Posterior cingulate gyrus (tissue), 11 donors: ENCODE data around the gene BAG1.

Source experiments
- DNase-seq, 10 donors: peaks; one replicate each; pipeline versions ENCODE4 v3.0.0 to v3.0.0-alpha.2; 2020 to 2021; ENCODE audit warnings: mixed read lengths in 3 of 10
- intact Hi-C: fragments of 100-400 bp; cut with DNase I; formaldehyde crosslinking; loops from one replicate; pipeline ENCODE4 v1.15.1; 2023

Gene BAG1

GRCh38 chr9:33223696-33224095, 40.8 kb downstream of the BAG1 start:
- intact Hi-C loops, result loop anchor here (10.0 kb wide), 1 partner anchor 79 kb away; no protein-coding TSS in a partner anchor
- DNase-seq, result no peak

- intact Hi-C loops, result loop anchor here (10.0 kb wide), 1 partner anchor 77 kb away; no protein-coding TSS in a partner anchor
- DNase-seq, result no peak
Observed at GRCh38 chr9:33222031-33222430, 42.5 kb downstream of the BAG1 start.

- DNase-seq, result no peak
- intact Hi-C loops, result loop anchor here (10.0 kb wide), 1 partner anchor 77 kb away; no protein-coding TSS in a partner anchor
Observed at GRCh38 chr9:33221568-33221884, 43.0 kb downstream of the BAG1 start.

- intact Hi-C loops, result loop anchor here (10.0 kb wide), 1 partner anchor 76 kb away; no protein-coding TSS in a partner anchor
- no peak for DNase-seq
Observed at GRCh38 chr9:33220681-33221567, 43.6 kb downstream of the BAG1 start.

- intact Hi-C loops, result no loop called here
- DNase-seq, result no peak
Observed at GRCh38 chr9:33211695-33212393, 52.7 kb downstream of the BAG1 start.

- intact Hi-C loops, result no loop called here
- no peak for DNase-seq
Observed at GRCh38 chr9:33210006-33210715, 54.3 kb downstream of the BAG1 start.

GRCh38 chr9:33209394-33209793, 55.1 kb downstream of the BAG1 start:
- intact Hi-C loops, result no loop called here
- DNase-seq, result no peak

GRCh38 chr9:33202552-33203201, 61.8 kb downstream of the BAG1 start:
- intact Hi-C loops, result no loop called here
- DNase-seq, result no peak
